Progenitor cell of endocrine pancreas (in vitro differentiated cells): ENCODE data around the gene WRAP73. TPM values are rescaled to one million over a fixed set of nuclear protein-coding genes. Genes with fewer than 3 reads are reported as not detected.
A peak's percentile ranks its signal among the peaks of the same experiment; 100 is the strongest.

Source experiments
- DNase-seq: peaks from one replicate; pipeline ENCODE4 v3.0.0; 2021; ENCODE audit warnings: low spot score; ENCODE audit not compliant: unreplicated experiment
- H3K27ac Mint-ChIP-seq: 2 replicates; pipeline ENCODE4 v1.8.0; 2021; ENCODE audit warnings: mild to moderate bottlenecking, moderate library complexity, mixed read lengths
- H3K27me3 Mint-ChIP-seq: 2 replicates; pipeline ENCODE4 v1.8.0; 2021; ENCODE audit warnings: mixed read lengths
- H3K36me3 Mint-ChIP-seq: 2 replicates; pipeline ENCODE4 v1.8.0; 2022; ENCODE audit warnings: mixed read lengths; ENCODE audit not compliant: insufficient read depth
- H3K4me1 Mint-ChIP-seq: 2 replicates; pipeline ENCODE4 v1.8.0; 2021; ENCODE audit warnings: low read depth, mixed read lengths
- H3K4me3 Mint-ChIP-seq: 2 replicates; pipeline ENCODE4 v1.8.0; 2021; ENCODE audit warnings: low read depth, mild to moderate bottlenecking, moderate library complexity, mixed read lengths
- H3K9me3 Mint-ChIP-seq: 2 replicates; pipeline ENCODE4 v1.8.0; 2021; ENCODE audit warnings: low read depth, mixed read lengths
- total RNA-seq: library from RNA; stranded (reverse); gene quantifications from 2 replicates; pipeline ENCODE4 v1.2.1, GENCODE V29; 2021
- TF ChIP-seq, protein P1 (sequence below): fragments of 200-600 bp; sonication (generic); IDR thresholded peaks from one replicate; pipeline ENCODE4 v1.5.0; 2021; ENCODE audit warnings: antibody characterized with exemption, mild to moderate bottlenecking; ENCODE audit not compliant: unreplicated experiment

The WRAP73 gene
- total RNA-seq, 1 donor from 2014 or later = 28.1 TPM

DNA sequence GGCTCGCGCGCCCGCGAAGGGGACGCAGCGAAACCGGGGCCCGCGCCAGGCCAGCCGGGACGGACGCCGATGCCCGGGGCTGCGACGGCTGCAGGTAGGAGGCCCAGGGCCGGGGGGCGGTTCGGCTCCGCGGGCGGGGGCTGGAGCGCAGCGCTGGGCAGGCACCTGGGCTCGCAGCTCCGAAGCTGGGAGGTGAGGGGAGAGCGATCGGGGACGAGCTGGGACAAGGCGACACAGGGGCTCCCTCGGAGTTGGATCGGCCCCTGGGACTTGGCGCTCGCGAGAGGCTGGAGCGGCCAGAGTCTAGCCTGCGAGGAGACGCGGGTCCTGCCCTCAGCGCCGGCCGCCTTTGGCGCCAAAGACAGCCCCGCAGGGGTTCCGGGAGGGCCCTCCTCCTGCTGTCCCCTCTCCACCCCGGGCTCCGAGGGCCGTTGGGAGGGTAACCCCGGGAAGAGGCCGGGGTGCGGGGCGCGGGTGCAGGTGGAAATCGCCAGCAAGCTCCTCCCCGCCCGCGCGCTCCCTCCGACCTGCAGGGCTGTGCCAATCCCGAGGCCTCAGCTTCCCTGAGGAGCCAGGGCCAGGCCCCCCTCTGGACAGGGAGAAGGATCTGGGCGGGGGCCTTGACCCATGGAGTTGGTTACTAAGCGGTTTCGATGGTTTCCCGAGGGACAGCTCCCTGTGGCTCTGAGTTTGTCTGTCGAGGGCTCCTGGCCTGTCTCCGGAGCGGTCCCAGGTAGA, 2.8 kb upstream of the WRAP73 start:
- no peaks in the 10 kb centered on the region for H3K9me3 Mint-ChIP-seq
- peaks cover 7% of the 10 kb centered on the region for H3K4me1 Mint-ChIP-seq
- TF ChIP-seq, protein P1, sequence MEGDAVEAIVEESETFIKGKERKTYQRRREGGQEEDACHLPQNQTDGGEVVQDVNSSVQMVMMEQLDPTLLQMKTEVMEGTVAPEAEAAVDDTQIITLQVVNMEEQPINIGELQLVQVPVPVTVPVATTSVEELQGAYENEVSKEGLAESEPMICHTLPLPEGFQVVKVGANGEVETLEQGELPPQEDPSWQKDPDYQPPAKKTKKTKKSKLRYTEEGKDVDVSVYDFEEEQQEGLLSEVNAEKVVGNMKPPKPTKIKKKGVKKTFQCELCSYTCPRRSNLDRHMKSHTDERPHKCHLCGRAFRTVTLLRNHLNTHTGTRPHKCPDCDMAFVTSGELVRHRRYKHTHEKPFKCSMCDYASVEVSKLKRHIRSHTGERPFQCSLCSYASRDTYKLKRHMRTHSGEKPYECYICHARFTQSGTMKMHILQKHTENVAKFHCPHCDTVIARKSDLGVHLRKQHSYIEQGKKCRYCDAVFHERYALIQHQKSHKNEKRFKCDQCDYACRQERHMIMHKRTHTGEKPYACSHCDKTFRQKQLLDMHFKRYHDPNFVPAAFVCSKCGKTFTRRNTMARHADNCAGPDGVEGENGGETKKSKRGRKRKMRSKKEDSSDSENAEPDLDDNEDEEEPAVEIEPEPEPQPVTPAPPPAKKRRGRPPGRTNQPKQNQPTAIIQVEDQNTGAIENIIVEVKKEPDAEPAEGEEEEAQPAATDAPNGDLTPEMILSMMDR = no peak
- no peak for DNase-seq
- H3K36me3 Mint-ChIP-seq = no peaks in the 10 kb centered on the region
- H3K27ac Mint-ChIP-seq = no peak overlapping the region
- peaks cover 62% of the 10 kb centered on the region for H3K27me3 Mint-ChIP-seq
- no peak overlapping the region for H3K4me3 Mint-ChIP-seq

DNA sequence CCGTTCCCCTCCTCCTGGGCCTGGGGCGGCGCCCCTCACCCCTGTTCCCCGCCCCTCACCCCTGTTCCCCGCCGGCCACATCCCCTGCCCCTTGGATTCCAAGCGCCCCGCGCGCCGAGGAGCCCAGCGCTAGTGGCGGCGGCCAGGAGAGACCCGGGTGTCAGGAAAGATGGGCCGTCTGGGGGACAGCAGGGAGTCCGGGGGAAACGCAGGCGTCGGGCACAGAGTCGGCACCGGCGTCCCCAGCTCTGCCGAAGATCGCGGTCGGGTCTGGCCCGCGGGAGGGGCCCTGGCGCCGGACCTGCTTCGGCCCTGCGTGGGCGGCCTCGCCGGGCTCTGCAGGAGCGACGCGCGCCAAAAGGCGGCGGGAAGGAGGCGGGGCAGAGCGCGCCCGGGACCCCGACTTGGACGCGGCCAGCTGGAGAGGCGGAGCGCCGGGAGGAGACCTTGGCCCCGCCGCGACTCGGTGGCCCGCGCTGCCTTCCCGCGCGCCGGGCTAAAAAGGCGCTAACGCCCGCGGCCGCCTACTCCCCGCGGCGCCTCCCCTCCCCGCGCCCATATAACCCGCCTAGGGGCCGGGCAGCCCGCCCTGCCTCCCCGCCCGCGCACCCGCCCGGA, 2.1 kb upstream of the WRAP73 start, which contains the start of gene TP73:
TP73 (plus strand) TSS at position 587 of the 618 bp plus-strand sequence. CDS start 29,850 bp downstream, outside the sequence.
- H3K4me3 Mint-ChIP-seq = no peak within 1 kb of the TSS
- no peak within 1 kb of the TSS for H3K27ac Mint-ChIP-seq
- H3K4me1 Mint-ChIP-seq = peaks cover 7% of the 10 kb centered on the region
- H3K36me3 Mint-ChIP-seq = peaks cover 2% of the 10 kb centered on the region
- TF ChIP-seq, protein P1 = no peak
- no peak for DNase-seq
- peaks cover 55% of the 10 kb centered on the region for H3K27me3 Mint-ChIP-seq
- H3K9me3 Mint-ChIP-seq = no peaks in the 10 kb centered on the region

DNA sequence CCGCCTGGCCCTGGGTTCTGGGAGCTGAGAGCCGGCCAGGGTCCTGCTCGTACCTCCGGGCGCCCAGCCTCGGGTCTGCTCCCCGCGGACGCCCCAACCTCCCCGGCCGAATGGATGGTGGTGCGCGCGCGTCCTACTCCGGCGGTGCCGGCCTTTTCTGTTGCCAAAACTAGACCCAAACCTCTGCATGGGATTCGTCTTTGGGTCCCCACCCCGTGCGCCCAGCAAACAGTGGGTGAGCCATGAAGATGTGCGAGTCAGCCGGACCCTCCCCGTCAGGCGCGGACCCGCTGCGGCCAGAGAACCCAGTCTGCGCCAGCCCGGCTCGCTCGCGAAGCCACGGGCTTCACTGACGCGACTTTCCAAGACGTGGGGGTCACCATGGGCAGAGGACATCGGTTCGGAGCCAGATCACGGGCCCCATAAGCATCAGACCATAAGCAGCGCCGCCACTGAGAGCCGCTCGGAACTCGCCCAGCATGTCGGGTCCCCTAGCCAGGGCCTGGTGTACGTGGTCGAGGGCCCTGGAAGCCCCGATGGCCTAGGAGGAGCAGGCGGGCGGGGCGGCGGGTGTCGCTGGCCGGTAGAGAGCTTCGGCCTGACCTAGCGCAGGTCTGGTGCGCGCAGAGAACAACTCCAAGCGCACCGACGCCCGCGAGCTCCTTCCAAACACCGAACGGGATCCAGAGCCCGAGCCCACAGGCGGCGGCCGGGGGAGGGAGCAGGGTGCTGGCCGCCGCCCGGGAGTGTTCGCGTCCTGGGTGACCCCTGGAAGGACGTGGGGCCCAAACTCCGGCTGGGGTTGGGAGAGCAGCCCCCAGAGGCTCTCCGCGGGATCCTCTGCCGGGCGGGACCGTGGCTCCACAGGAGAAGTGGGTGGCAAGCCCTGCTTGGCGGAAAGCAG, 1.4 kb upstream of the WRAP73 start:
- Mint-ChIP-seq H3K27ac (no peak overlapping the region), H3K27me3 (peaks cover 47% of the 10 kb centered on the region), H3K4me1 (peaks cover 7% of the 10 kb centered on the region), H3K4me3 (peak overlapping the region; percentile 44), H3K9me3 (no peaks in the 10 kb centered on the region), H3K36me3 (peaks cover 3% of the 10 kb centered on the region)
- TF ChIP-seq, protein P1 = no peak
- no peak for DNase-seq

DNA sequence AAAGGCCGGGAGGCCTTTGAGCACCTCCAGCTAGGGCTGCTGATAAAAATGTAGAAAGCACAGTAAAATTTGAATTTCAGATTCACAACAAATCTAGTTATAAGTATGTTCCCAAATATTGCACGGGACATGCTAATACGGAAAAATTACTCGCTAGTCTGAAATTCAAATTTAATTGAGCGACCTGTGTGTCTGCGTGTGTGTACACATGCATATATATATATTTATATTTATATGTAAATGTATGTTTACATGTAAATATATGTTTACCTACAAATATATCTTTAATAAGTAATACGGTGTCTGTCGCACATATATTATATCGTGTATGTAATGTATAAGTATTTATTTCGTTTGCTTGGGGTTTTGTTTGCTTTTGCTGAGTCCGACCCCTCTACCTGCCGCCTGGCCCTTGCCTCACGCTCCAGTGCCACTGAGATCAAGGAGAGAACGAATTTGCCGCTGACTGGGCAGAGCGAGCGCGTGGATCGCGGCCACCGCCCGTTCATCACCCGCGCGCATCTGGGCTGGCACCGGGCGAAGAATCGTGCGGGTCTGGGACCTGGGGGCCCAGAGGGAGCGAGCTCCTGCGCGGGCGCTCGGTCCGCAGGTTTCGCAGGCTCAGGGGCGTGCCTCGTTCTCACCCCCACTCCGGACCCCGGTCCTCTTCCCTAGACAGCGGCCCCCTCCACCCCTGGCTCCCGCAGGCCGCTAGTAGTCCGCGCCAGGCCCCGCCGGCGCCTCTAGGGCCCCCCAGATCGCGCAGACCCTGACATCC, 534 bp upstream of the WRAP73 start:
- H3K4me3 Mint-ChIP-seq = peak overlapping the region; percentile 74
- TF ChIP-seq, protein P1 = no peak
- peaks cover 6% of the 10 kb centered on the region for H3K36me3 Mint-ChIP-seq
- H3K9me3 Mint-ChIP-seq = no peaks in the 10 kb centered on the region
- H3K27me3 Mint-ChIP-seq = peaks cover 39% of the 10 kb centered on the region
- H3K27ac Mint-ChIP-seq = no peak overlapping the region
- H3K4me1 Mint-ChIP-seq = peaks cover 7% of the 10 kb centered on the region
- no peak for DNase-seq
